GM12878 (cell line): ENCODE results near the gene GMPR2. TPM values are rescaled to one million over a fixed set of nuclear protein-coding genes. Genes with fewer than 3 reads are reported as not detected.

ENCODE experiments used
- ASH2L ChIP-seq: fragments of 300-600, 200-600 bp; sonication (generic); IDR thresholded peaks from 2 replicates; pipeline ENCODE4 v1.6.1; 2017; ENCODE audit warnings: low read depth, mild to moderate bottlenecking, borderline replicate concordance
- CBFB ChIP-seq: IDR thresholded peaks from 2 replicates; pipeline ENCODE4 v1.6.1; 2016; ENCODE audit warnings: antibody characterized with exemption, low read depth
- EGR1 ChIP-seq, 2 experiments: IDR thresholded peaks; 1 replicate in 1 of 2; 2 replicates in 1 of 2; pipeline ENCODE4 v1.6.1; 2011 to 2012; ENCODE audit warnings: low read depth in 2 of 2, low read length in 2 of 2, borderline replicate concordance in 1 of 2, mild to moderate bottlenecking in 1 of 2, moderate library complexity in 1 of 2
- FOXK2 ChIP-seq: fragments of 450-650 bp; IDR thresholded peaks from 2 replicates; pipeline ENCODE4 v1.6.1; 2017; ENCODE audit warnings: mild to moderate bottlenecking, moderate library complexity
- IRF4 ChIP-seq: IDR thresholded peaks from 2 replicates; pipeline ENCODE4 v1.6.1; 2011; ENCODE audit warnings: low read depth, low read length
- KLF5 ChIP-seq: fragments of 450-650 bp; IDR thresholded peaks from 2 replicates; pipeline ENCODE4 v1.6.1; 2014; ENCODE audit warnings: mild to moderate bottlenecking; ENCODE audit not compliant: partially characterized antibody
- MEF2B ChIP-seq: fragments of 450-650 bp; IDR thresholded peaks from 2 replicates; pipeline ENCODE4 v1.6.1; 2018; ENCODE audit warnings: mild to moderate bottlenecking, moderate library complexity; ENCODE audit not compliant: partially characterized antibody, poor library complexity, severe bottlenecking
- MTA2 ChIP-seq: fragments of 450-650 bp; IDR thresholded peaks from 2 replicates; pipeline ENCODE4 v1.6.1; 2016; ENCODE audit warnings: low read depth, mild to moderate bottlenecking, moderate library complexity
- POLR2AphosphoS2 ChIP-seq: IDR thresholded peaks from 2 replicates; pipeline ENCODE4 v1.6.1; 2011; ENCODE audit warnings: low read depth, mild to moderate bottlenecking, low read length, improper control_type of control experiment, moderate library complexity
- RFX5 ChIP-seq: IDR thresholded peaks from 2 replicates; pipeline ENCODE4 v1.6.1; 2011; ENCODE audit warnings: low read depth, low read length, improper control_type of control experiment
- TCF3 ChIP-seq: IDR thresholded peaks from 2 replicates; pipeline ENCODE4 v1.6.1; 2012; ENCODE audit warnings: low read depth, mild to moderate bottlenecking, low read length, borderline replicate concordance; ENCODE audit not compliant: insufficient read depth
- YY1 ChIP-seq: IDR thresholded peaks from 2 replicates; pipeline ENCODE4 v1.6.1; 2011; ENCODE audit warnings: low read depth, mild to moderate bottlenecking, low read length
- ZNF24 ChIP-seq: fragments of 450-650 bp; IDR thresholded peaks from 2 replicates; pipeline ENCODE4 v1.6.1; 2017; ENCODE audit warnings: antibody characterized with exemption, mild to moderate bottlenecking
- polyA plus RNA-seq, 11 experiments: library from polyadenylated mRNA; depleted of rRNA in 4 of 11; unstranded in 6 of 11; stranded (reverse) in 5 of 11; fragments of >200 nt; fragmentation: Nextera tagmentation in 4 of 11; fragmentation: Illumina TruSeq in 1 of 11; extraction: Ambion mirVana in 4 of 11; extraction: Trizol in 1 of 11; gene quantifications; 1 replicate in 1 of 11; 2 replicates in 10 of 11; pipeline versions ENCODE4 v1.2.1 to v1.2.3, GENCODE V29; 2011 to 2016; ENCODE audit warnings: inconsistent platforms in 2 of 11, missing spikeins in 2 of 11, low read depth in 1 of 11
- total RNA-seq, 4 experiments: library from RNA; depleted of rRNA in 3 of 4; stranded (reverse); fragments of >200 nt in 3 of 4; fragmentation: Illumina TruSeq in 1 of 4; extraction: Trizol in 1 of 4; gene quantifications; 2 replicates each; pipeline versions ENCODE4 v1.2.1 to v1.2.3, GENCODE V29; 2013 to 2021
- TF ChIP-seq, protein P1 (sequence below): fragments of 450-650 bp; IDR thresholded peaks from 2 replicates; pipeline ENCODE4 v1.6.1; 2017; ENCODE audit warnings: antibody characterized with exemption, mild to moderate bottlenecking, moderate library complexity
- TF ChIP-seq, protein P2 (sequence below): fragments of 450-650 bp; IDR thresholded peaks from 2 replicates; pipeline ENCODE4 v1.6.1; 2018; ENCODE audit warnings: borderline replicate concordance, mild to moderate bottlenecking; ENCODE audit not compliant: partially characterized antibody
- TF ChIP-seq, protein P3 (sequence below): fragments of 450-650 bp; IDR thresholded peaks from 2 replicates; pipeline ENCODE4 v1.6.1; 2018; ENCODE audit warnings: mild to moderate bottlenecking, low read depth, moderate library complexity; ENCODE audit not compliant: partially characterized antibody
- TF ChIP-seq, protein P4 (sequence below): IDR thresholded peaks from 2 replicates; pipeline ENCODE4 v1.6.1; 2011; ENCODE audit warnings: low read depth, mild to moderate bottlenecking, low read length, moderate library complexity, borderline replicate concordance; ENCODE audit errors: extremely low read depth
- TF ChIP-seq, protein P5 (sequence below): fragments of 150-350 bp; IDR thresholded peaks from 2 replicates; pipeline ENCODE4 v1.6.1; 2014; ENCODE audit warnings: mild to moderate bottlenecking, low read depth, low read length

The GMPR2 gene
- total and polyA plus RNA-seq, 10 of the 15 experiments (the other 5 are each of a cell fraction or from before 2014, with no cell fraction given) = 55.1 to 80.3 (median 61.5) TPM

DNA sequence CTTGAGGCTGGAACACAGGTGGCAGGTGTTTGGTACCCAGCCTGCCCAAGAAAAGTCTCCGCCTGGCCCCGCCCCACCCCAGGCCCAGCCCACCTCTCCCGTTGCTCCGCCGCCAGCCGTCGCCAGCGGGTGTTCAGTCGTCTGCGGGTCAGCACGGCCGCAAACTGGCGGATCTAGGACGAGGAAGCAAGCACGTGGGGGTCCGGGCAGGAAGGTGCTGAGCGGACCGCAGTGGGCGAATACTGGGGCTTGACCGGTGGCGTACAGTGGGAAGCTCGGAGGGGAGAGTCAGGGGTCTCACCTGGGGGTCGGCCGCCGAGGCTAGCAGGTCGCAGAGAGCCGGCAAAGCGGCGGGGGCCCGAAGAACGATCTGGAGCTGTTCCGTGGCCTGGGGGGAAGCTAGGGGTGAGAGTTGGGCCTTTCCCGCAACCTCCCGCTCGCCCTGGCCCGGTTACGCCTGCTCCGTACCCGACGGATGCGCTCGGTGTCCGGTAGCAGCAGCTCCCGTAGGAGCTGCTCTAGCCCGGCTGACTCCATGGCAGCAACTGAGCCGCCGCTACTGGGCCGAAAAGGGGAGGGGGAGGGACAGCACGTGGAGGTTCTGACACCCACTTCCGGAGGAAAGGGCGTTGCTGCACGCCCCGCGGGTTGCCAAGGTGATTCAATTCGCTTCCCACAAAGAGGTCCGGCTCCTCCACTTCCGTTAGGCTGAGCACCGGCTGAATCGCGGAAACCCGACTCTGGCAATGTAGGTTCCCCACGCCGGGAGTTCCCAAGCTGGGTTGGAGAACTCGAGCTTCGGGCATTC is 44.3 kb upstream of the GMPR2 start, which contains the start of gene IPO4 (continued):
- TF ChIP-seq ASH2L (no peak), CBFB (peak; percentile 96; the same call in 1 of the 2 replicates), MTA2 (no peak; the same call in 1 of the 2 replicates), TCF3 (peak; percentile 77), KLF5 (no peak), ZNF24 (peak; percentile 81), EGR1 (IDR thresholded peaks at IDR 0.05; ENCODE audit: borderline replicate concordance in 1 of 2, low read depth in 2 of 2, low read length in 2 of 2) (peak; percentile 79 to 89), POLR2AphosphoS2 (peak; percentile 72), IRF4 (peak; percentile 89), FOXK2 (peak; percentile 62), RFX5 (peak; percentile 58; the same call in 1 of the 2 replicates), MEF2B (peak; percentile 53), YY1 (peak; percentile 93)
- TF ChIP-seq, protein P1, sequence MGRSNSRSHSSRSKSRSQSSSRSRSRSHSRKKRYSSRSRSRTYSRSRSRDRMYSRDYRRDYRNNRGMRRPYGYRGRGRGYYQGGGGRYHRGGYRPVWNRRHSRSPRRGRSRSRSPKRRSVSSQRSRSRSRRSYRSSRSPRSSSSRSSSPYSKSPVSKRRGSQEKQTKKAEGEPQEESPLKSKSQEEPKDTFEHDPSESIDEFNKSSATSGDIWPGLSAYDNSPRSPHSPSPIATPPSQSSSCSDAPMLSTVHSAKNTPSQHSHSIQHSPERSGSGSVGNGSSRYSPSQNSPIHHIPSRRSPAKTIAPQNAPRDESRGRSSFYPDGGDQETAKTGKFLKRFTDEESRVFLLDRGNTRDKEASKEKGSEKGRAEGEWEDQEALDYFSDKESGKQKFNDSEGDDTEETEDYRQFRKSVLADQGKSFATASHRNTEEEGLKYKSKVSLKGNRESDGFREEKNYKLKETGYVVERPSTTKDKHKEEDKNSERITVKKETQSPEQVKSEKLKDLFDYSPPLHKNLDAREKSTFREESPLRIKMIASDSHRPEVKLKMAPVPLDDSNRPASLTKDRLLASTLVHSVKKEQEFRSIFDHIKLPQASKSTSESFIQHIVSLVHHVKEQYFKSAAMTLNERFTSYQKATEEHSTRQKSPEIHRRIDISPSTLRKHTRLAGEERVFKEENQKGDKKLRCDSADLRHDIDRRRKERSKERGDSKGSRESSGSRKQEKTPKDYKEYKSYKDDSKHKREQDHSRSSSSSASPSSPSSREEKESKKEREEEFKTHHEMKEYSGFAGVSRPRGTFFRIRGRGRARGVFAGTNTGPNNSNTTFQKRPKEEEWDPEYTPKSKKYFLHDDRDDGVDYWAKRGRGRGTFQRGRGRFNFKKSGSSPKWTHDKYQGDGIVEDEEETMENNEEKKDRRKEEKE = no peak
- TF ChIP-seq, protein P2, sequence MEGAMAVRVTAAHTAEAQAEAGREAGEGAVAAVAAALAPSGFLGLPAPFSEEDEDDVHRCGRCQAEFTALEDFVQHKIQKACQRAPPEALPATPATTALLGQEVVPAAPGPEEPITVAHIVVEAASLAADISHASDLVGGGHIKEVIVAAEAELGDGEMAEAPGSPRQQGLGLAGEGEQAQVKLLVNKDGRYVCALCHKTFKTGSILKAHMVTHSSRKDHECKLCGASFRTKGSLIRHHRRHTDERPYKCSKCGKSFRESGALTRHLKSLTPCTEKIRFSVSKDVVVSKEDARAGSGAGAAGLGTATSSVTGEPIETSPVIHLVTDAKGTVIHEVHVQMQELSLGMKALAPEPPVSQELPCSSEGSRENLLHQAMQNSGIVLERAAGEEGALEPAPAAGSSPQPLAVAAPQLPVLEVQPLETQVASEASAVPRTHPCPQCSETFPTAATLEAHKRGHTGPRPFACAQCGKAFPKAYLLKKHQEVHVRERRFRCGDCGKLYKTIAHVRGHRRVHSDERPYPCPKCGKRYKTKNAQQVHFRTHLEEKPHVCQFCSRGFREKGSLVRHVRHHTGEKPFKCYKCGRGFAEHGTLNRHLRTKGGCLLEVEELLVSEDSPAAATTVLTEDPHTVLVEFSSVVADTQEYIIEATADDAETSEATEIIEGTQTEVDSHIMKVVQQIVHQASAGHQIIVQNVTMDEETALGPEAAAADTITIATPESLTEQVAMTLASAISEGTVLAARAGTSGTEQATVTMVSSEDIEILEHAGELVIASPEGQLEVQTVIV = peak; percentile 75
- TF ChIP-seq, protein P3, sequence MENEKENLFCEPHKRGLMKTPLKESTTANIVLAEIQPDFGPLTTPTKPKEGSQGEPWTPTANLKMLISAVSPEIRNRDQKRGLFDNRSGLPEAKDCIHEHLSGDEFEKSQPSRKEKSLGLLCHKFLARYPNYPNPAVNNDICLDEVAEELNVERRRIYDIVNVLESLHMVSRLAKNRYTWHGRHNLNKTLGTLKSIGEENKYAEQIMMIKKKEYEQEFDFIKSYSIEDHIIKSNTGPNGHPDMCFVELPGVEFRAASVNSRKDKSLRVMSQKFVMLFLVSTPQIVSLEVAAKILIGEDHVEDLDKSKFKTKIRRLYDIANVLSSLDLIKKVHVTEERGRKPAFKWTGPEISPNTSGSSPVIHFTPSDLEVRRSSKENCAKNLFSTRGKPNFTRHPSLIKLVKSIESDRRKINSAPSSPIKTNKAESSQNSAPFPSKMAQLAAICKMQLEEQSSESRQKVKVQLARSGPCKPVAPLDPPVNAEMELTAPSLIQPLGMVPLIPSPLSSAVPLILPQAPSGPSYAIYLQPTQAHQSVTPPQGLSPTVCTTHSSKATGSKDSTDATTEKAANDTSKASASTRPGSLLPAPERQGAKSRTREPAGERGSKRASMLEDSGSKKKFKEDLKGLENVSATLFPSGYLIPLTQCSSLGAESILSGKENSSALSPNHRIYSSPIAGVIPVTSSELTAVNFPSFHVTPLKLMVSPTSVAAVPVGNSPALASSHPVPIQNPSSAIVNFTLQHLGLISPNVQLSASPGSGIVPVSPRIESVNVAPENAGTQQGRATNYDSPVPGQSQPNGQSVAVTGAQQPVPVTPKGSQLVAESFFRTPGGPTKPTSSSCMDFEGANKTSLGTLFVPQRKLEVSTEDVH = peak; percentile 96
- TF ChIP-seq, protein P4, sequence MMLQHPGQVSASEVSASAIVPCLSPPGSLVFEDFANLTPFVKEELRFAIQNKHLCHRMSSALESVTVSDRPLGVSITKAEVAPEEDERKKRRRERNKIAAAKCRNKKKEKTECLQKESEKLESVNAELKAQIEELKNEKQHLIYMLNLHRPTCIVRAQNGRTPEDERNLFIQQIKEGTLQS = 0 out of 2 replicates have a peak, but pooled peaks have one; percentile 31
- TF ChIP-seq, protein P5, sequence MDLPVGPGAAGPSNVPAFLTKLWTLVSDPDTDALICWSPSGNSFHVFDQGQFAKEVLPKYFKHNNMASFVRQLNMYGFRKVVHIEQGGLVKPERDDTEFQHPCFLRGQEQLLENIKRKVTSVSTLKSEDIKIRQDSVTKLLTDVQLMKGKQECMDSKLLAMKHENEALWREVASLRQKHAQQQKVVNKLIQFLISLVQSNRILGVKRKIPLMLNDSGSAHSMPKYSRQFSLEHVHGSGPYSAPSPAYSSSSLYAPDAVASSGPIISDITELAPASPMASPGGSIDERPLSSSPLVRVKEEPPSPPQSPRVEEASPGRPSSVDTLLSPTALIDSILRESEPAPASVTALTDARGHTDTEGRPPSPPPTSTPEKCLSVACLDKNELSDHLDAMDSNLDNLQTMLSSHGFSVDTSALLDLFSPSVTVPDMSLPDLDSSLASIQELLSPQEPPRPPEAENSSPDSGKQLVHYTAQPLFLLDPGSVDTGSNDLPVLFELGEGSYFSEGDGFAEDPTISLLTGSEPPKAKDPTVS = peak; percentile 88; the same call in 1 of the 2 replicates
